BLaER1 treated with 17β-estradiol and CSF1 and Interleukin-3, amounts not matched to agents 10 nM and 100 nM (cell line): ENCODE results near the gene GBP7.
A peak's percentile ranks its signal among the peaks of the same experiment; 100 is the strongest.

Experiments used
- H3K27ac ChIP-seq, 11 experiments: shearing (Covaris generic); formaldehyde crosslinking; 2 replicates each; pipeline ENCODE4 v1.8.1; 2022
- H3K27me3 ChIP-seq, 11 experiments: shearing (Covaris generic); formaldehyde crosslinking; 2 replicates each; pipeline ENCODE4 v1.8.1; 2022
- H3K36me3 ChIP-seq, 11 experiments: shearing (Covaris generic); formaldehyde crosslinking; 2 replicates each; pipeline ENCODE4 v1.8.1; 2022
- H3K4me1 ChIP-seq, 10 experiments: shearing (Covaris generic); formaldehyde crosslinking; 2 replicates each; pipeline ENCODE4 v1.8.1; 2022
- H3K4me2 ChIP-seq, 11 experiments: shearing (Covaris generic); formaldehyde crosslinking; 2 replicates each; pipeline ENCODE4 v1.8.1; 2022
- H3K4me3 ChIP-seq, 10 experiments: shearing (Covaris generic); formaldehyde crosslinking; 2 replicates each; pipeline ENCODE4 v1.8.1; 2022
- H3K9ac ChIP-seq, 11 experiments: shearing (Covaris generic); formaldehyde crosslinking; 2 replicates each; pipeline ENCODE4 v1.8.1; 2022
- H3K9me3 ChIP-seq, 11 experiments: shearing (Covaris generic); formaldehyde crosslinking; replicated peaks in 1 of 11; 2 replicates each; pipeline ENCODE4 v1.8.1; 2022
- H4K20me1 ChIP-seq, 11 experiments: shearing (Covaris generic); formaldehyde crosslinking; 2 replicates each; pipeline ENCODE4 v1.8.1; 2022
- Cebpa-rat ChIP-seq, 11 experiments: shearing (Covaris generic); IDR thresholded peaks; 2 replicates each; pipeline ENCODE4 v1.8.1; 2022

GBP7 gene

DNA sequence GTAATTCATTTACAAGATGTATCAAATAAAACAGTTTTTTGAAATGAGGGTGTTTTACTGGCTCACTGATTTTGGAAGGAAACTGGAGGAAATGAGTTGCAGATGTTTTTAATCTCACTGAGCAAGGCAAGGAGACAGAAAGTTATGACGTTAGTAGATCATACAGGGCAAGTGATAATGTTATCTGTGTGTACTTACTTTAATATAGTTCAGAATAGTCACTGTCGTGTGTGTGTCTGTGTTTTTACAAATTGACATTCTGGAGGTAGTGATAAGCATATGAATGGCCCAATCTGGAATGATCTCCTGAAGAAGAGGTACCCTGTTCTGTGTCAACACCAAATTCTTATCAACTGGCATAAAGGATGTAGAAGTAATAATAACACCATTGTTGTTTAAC lies 24.9 kb upstream of the GBP7 start:
- H3K9ac ChIP-seq = no peak overlapping the region

GRCh38 chr1:89199525-89200031 lies 23.8 kb upstream of the GBP7 start:
- peak overlapping the region in 1 of 10 experiments; percentile 56; a peak in 2 of 20 replicates for H3K4me3 ChIP-seq
- TF ChIP-seq Cebpa-rat (IDR thresholded peaks at IDR 0.05) = no peak
- no peaks in the 10 kb centered on the region for H4K20me1 ChIP-seq
- H3K27ac ChIP-seq = peak overlapping the region in 2 of 11 experiments; percentile 54 to 55; a peak in 1 of 22 replicates
- peaks cover 15 to 43% (median 37%) of the 10 kb centered on the region in 10 experiments for H3K4me1 ChIP-seq
- peaks cover 21 to 38% (median 28%) of the 10 kb centered on the region in 11 experiments for H3K27me3 ChIP-seq
- H3K4me2 ChIP-seq = peak overlapping the region; percentile 72 to 96 (median 83); a peak in 21 of 22 replicates
- no peaks in the 10 kb centered on the region for H3K36me3 ChIP-seq
- H3K9me3 ChIP-seq = peaks cover 9 to 19% (median 14%) of the 10 kb centered on the region in 11 experiments
- H3K9ac ChIP-seq = no peak overlapping the region

More for the DNA sequence above, 24.9 kb upstream of the GBP7 start:
- Histone ChIP-seq H4K20me1 (no peaks in the 10 kb centered on the region), H3K9me3 (peaks cover 19 to 29% (median 25%) of the 10 kb centered on the region in 11 experiments), H3K36me3 (no peaks in the 10 kb centered on the region), H3K4me3 (no peak overlapping the region), H3K27ac (no peak overlapping the region; a peak in 1 of 22 replicates), H3K27me3 (peaks cover 21 to 38% (median 28%) of the 10 kb centered on the region in 11 experiments), H3K4me2 (peak overlapping the region in 9 of 11 experiments; percentile 22 to 80 (median 54); a peak in 18 of 22 replicates), H3K4me1 (peaks cover 15 to 43% (median 37%) of the 10 kb centered on the region in 10 experiments)
- TF ChIP-seq Cebpa-rat (IDR thresholded peaks at IDR 0.05) = no peak

GRCh38 chr1:89198491-89199072 lies 22.8 kb upstream of the GBP7 start, which contains the start of gene GBP4:
Gene GBP4 (minus strand): TSS chr1:89198942. CDS start chr1:89198834, 108 bp downstream.
- Histone ChIP-seq H3K27ac (peak within 1 kb of the TSS in 7 of 11 experiments; percentile 7 to 55 (median 49); a peak in 12 of 22 replicates), H3K36me3 (no peaks in the 10 kb centered on the region)

GRCh38 chr1:89198081-89198480 lies 22.3 kb upstream of the GBP7 start:
- TF ChIP-seq Cebpa-rat (IDR thresholded peaks at IDR 0.05) = no peak
- Histone ChIP-seq H3K36me3 (no peaks in the 10 kb centered on the region), H3K9ac (peak overlapping the region; percentile 49 to 73 (median 64); a peak in 17 of 22 replicates), H4K20me1 (no peaks in the 10 kb centered on the region), H3K4me1 (peaks cover 15 to 43% (median 37%) of the 10 kb centered on the region in 10 experiments), H3K4me3 (peak overlapping the region; percentile 50 to 72 (median 63)), H3K9me3 (peaks cover 0 to 6% (median 3%) of the 10 kb centered on the region in 11 experiments; a peak in 6 of 22 replicates), H3K4me2 (peak overlapping the region; percentile 72 to 96 (median 83)), H3K27ac (peak overlapping the region in 3 of 11 experiments; percentile 41 to 55 (median 54); a peak in 5 of 22 replicates), H3K27me3 (peaks cover 21 to 38% (median 28%) of the 10 kb centered on the region in 11 experiments)

More at GRCh38 chr1:89198491-89199072, 22.8 kb upstream of the GBP7 start, which contains the start of gene GBP4:
- H3K4me1 ChIP-seq = peaks cover 15 to 43% (median 37%) of the 10 kb centered on the region in 10 experiments
- peaks cover 0 to 9% (median 5%) of the 10 kb centered on the region in 11 experiments; a peak in 7 of 22 replicates for H3K9me3 ChIP-seq
- peak within 1 kb of the TSS; percentile 49 to 73 (median 64); a peak in 20 of 22 replicates for H3K9ac ChIP-seq
- H3K4me2 ChIP-seq = peak within 1 kb of the TSS; percentile 72 to 96 (median 83)
- no peaks in the 10 kb centered on the region for H4K20me1 ChIP-seq
- peak within 1 kb of the TSS; percentile 50 to 72 (median 63) for H3K4me3 ChIP-seq
- TF ChIP-seq Cebpa-rat (IDR thresholded peaks at IDR 0.05) = no peak
- peaks cover 21 to 38% (median 28%) of the 10 kb centered on the region in 11 experiments for H3K27me3 ChIP-seq

- Histone ChIP-seq H3K9me3 (peaks cover 0 to 6% (median 0%) of the 10 kb centered on the region in 11 experiments; a peak in 5 of 22 replicates), H3K4me2 (no peak overlapping the region), H4K20me1 (no peaks in the 10 kb centered on the region), H3K4me1 (peaks cover 15 to 30% (median 26%) of the 10 kb centered on the region in 10 experiments), H3K27me3 (peaks cover 21 to 38% (median 28%) of the 10 kb centered on the region in 11 experiments), H3K36me3 (no peaks in the 10 kb centered on the region), H3K4me3 (no peak overlapping the region), H3K27ac (no peak overlapping the region), H3K9ac (no peak overlapping the region)
- TF ChIP-seq Cebpa-rat (IDR thresholded peaks at IDR 0.05) = no peak
These were observed 19.7 kb upstream of the GBP7 start for GRCh38 chr1:89195476-89195875.

DNA sequence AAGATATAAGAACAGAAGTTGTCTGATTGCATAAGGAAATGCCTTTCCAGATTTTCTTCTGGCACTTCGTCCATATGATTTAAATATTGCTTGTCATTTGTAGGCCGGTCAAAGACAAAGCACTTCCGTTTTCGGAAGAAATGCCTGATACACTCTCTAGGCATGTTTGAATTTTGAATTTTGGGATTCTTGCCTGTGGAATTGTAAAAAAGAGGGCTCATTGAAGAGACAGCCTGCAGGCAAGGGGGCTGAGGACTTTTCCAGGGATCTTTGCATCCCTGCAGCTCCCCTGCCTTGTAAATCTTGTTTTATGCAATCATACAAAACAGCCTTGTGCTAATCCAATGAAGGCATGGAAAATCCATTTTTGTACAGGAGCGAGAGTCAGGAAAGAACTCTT lies 15.5 kb upstream of the GBP7 start:
- no peak overlapping the region for H3K4me3 ChIP-seq
- no peak for TF ChIP-seq Cebpa-rat (IDR thresholded peaks at IDR 0.05)
- no peaks in the 10 kb centered on the region for H4K20me1 ChIP-seq
- H3K9me3 ChIP-seq = no peaks in the 10 kb centered on the region
- no peaks in the 10 kb centered on the region; a peak in 2 of 22 replicates for H3K36me3 ChIP-seq
- H3K27ac ChIP-seq = no peak overlapping the region
- H3K27me3 ChIP-seq = peaks cover 0 to 3% (median 0%) of the 10 kb centered on the region in 11 experiments; a peak in 4 of 22 replicates
- H3K9ac ChIP-seq = no peak overlapping the region
- no peak overlapping the region for H3K4me2 ChIP-seq
- H3K4me1 ChIP-seq = no peaks in the 10 kb centered on the region

- Histone ChIP-seq H3K27me3 (no peaks in the 10 kb centered on the region), H3K9ac (no peak overlapping the region), H4K20me1 (no peaks in the 10 kb centered on the region), H3K27ac (no peak overlapping the region), H3K9me3 (no peaks in the 10 kb centered on the region), H3K4me1 (no peaks in the 10 kb centered on the region), H3K4me2 (no peak overlapping the region), H3K36me3 (no peaks in the 10 kb centered on the region; a peak in 2 of 22 replicates), H3K4me3 (no peak overlapping the region)
- no peak for TF ChIP-seq Cebpa-rat (IDR thresholded peaks at IDR 0.05)
These were observed 14.2 kb upstream of the GBP7 start for GRCh38 chr1:89190017-89190416.

- TF ChIP-seq Cebpa-rat (IDR thresholded peaks at IDR 0.05) = no peak
These were observed 3.5 kb upstream of the GBP7 start for GRCh38 chr1:89179343-89179742.

GRCh38 chr1:89176971-89177370 lies 1.2 kb upstream of the GBP7 start:
- Histone ChIP-seq H3K9me3 (no peaks in the 10 kb centered on the region), H3K27ac (no peak overlapping the region), H3K36me3 (no peaks in the 10 kb centered on the region), H3K27me3 (no peaks in the 10 kb centered on the region), H3K4me2 (no peak overlapping the region), H3K4me1 (no peaks in the 10 kb centered on the region), H3K9ac (no peak overlapping the region), H3K4me3 (no peak overlapping the region), H4K20me1 (no peaks in the 10 kb centered on the region)
- no peak for TF ChIP-seq Cebpa-rat (IDR thresholded peaks at IDR 0.05)

More at GRCh38 chr1:89179343-89179742, 3.5 kb upstream of the GBP7 start:
- peaks cover 0 to 13% (median 0%) of the 10 kb centered on the region in 11 experiments; a peak in 4 of 22 replicates for H3K36me3 ChIP-seq
- no peaks in the 10 kb centered on the region for H3K27me3 ChIP-seq
- no peak overlapping the region for H3K27ac ChIP-seq
- H4K20me1 ChIP-seq = no peaks in the 10 kb centered on the region
- no peak overlapping the region for H3K9ac ChIP-seq
- no peak overlapping the region for H3K4me3 ChIP-seq
- H3K4me2 ChIP-seq = no peak overlapping the region
- H3K9me3 ChIP-seq = peaks cover 9 to 17% (median 13%) of the 10 kb centered on the region in 11 experiments; a peak in 21 of 22 replicates
- H3K4me1 ChIP-seq = no peaks in the 10 kb centered on the region
